SK-N-MC (cell line): ENCODE measurements around the gene RAPGEF2.

Experiments
- EZH2 ChIP-seq: fragments of 200-600 bp; sonication (generic); IDR thresholded peaks from one replicate; pipeline ENCODE4 v1.6.1; 2017; ENCODE audit warnings: antibody characterized with exemption
- FOXP2 ChIP-seq: optimal IDR thresholded peaks from 2 replicates; pipeline ENCODE3; 2011; ENCODE audit warnings: mild to moderate bottlenecking, moderate library complexity; ENCODE audit not compliant: insufficient read depth; ENCODE audit errors: extremely low read length, control extremely low read depth
- POLR2AphosphoS5 ChIP-seq: IDR thresholded peaks from 2 replicates; pipeline ENCODE4 v1.6.1; 2012; ENCODE audit warnings: mild to moderate bottlenecking, low read depth, low read length, borderline replicate concordance

- no peak for TF ChIP-seq EZH2
- no peak for TF ChIP-seq POLR2AphosphoS5
- TF ChIP-seq FOXP2 = no peak
These were observed 16.3 kb upstream of the RAPGEF2 start for GRCh38 chr4:159086606-159087005.
